Spleen (tissue), 7 donors: Measurements from ENCODE around the gene TRIM65.

Experiments
- POLR2A ChIP-seq, 3 donors: fragments of 450-650 bp; IDR thresholded peaks; one replicate each; pipeline ENCODE4 v1.5.1; 2017; ENCODE audit warnings: antibody characterized with exemption in 3 of 3, mild to moderate bottlenecking in 1 of 3
- TF ChIP-seq, protein P1 (sequence below), 11 experiments: fragments of 200-600 bp in 7 of 11; fragments of 450-650 bp in 4 of 11; sonication (generic) in 4 of 11; IDR thresholded peaks in 8 of 11; conservative IDR thresholded peaks in 3 of 11; 1 replicate in 7 of 11; 2 replicates in 4 of 11; pipeline versions ENCODE4 v1.4.0 to v1.8.0; 2016 to 2021; ENCODE audit warnings: antibody characterized with exemption in 11 of 11, inconsistent platforms in 4 of 11, mild to moderate bottlenecking in 1 of 11
- donor health status: DM: no; HTN: no; CAD: no; lungs with moderate emphysema.
- donor health status: DM: no; HTN: no; CAD: no.
- donor health status: DM: no; HTN: no; CAD: no.

DNA sequence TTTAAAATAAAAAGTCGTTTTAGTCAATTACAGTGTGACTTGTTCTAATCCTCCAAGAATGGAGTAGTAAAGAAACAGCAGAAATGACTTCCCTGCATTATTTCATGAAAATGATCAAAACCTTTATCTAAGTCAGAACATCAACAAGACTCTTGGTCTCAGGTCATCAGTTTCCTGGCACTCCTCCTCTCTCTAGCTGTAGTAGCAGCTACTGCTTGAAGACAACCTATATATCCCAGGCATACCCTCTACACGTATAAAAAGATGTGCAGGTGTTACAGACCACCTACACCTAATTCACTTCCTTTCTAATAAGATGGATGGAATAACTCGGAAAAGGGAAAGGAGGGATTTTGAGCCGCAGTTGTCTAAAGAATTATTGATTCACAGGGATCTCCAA lies 45.7 kb upstream of the TRIM65 start:
- TF ChIP-seq, protein P1, sequence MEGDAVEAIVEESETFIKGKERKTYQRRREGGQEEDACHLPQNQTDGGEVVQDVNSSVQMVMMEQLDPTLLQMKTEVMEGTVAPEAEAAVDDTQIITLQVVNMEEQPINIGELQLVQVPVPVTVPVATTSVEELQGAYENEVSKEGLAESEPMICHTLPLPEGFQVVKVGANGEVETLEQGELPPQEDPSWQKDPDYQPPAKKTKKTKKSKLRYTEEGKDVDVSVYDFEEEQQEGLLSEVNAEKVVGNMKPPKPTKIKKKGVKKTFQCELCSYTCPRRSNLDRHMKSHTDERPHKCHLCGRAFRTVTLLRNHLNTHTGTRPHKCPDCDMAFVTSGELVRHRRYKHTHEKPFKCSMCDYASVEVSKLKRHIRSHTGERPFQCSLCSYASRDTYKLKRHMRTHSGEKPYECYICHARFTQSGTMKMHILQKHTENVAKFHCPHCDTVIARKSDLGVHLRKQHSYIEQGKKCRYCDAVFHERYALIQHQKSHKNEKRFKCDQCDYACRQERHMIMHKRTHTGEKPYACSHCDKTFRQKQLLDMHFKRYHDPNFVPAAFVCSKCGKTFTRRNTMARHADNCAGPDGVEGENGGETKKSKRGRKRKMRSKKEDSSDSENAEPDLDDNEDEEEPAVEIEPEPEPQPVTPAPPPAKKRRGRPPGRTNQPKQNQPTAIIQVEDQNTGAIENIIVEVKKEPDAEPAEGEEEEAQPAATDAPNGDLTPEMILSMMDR (IDR thresholded peaks at IDR 0.05 in 8 of 11, conservative IDR thresholded peaks at IDR 0.05 in 3 of 11) = no peak
- no peak for TF ChIP-seq POLR2A (IDR thresholded peaks at IDR 0.05)
